Measurements from ENCODE around the gene LARP4B. TPM values are rescaled to one million over a fixed set of nuclear protein-coding genes. Genes with fewer than 3 reads are reported as not detected.

Gene LARP4B
- total RNA-seq, 4 donors from 2014 or later, result 24.9 to 47.5 (median 35.2) TPM

DNA sequence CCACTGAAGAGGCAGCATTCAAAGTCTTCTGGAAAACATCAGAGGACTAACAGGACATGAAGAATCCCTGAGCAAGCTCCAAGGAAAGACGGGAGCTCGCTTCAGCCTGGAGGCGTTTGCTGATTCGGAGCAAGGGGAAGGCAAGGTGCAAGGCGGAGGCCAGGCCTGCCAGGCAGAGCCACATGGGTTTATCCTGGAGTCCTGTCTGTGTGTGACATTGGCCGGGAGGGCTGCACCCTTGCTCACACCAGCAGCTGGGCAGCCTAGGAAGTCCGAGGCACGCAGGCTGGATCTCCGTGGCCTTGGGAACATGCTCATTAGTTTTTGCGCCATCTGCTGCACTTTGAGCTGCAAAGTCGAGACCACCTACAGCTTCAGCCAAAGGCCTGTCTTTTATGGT lies 22.3 kb upstream of the LARP4B start:
- ATAC-seq, result no peak
- whole genome bisulfite sequencing, 2 donors (ENCODE audit: low coverage in 1 of 2), result 37 to 90% methylated on average over 2 to 3 of the region's 11 CpGs
- no peak for TF ChIP-seq POLR2AphosphoS5 (IDR thresholded peaks at IDR 0.05)
- no peak for TF ChIP-seq POLR2A (IDR thresholded peaks at IDR 0.05)
- TF ChIP-seq EP300 (IDR thresholded peaks at IDR 0.05), result no peak
- TF ChIP-seq CTCF (IDR thresholded peaks at IDR 0.05), result no peak

DNA sequence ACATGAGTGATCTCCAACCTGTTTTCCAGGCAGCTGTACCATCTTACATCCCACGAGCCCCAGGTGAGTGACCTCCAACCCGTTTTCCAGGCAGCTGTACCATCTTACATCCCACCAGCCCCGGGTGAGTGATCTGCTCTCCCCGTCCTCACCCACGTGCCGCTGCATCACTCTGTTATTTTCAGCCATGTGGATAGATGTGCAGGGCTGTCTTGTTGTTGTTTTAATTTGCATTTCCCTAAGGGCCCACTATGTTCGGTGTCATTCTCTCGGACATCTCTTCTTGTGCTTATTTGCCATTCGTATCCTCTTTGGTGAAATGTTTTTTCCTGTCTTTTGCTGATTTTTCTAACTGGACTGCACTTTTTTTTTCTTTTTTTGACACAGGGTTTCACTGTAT lies 17.9 kb upstream of the LARP4B start:
- no peaks in the 10 kb centered on the region for H3K9me3 ChIP-seq
- WGBS, 2 donors (ENCODE audit: low coverage in 1 of 2), result 53 to 80% methylated on average over 4 to 9 of the region's 9 CpGs
- H3K4me3 ChIP-seq, result no peak overlapping the region
- no peaks in the 10 kb centered on the region for H3K4me1 ChIP-seq
- no peaks in the 10 kb centered on the region for H3K36me3 ChIP-seq
- H3K27ac ChIP-seq, result no peak overlapping the region
- ATAC-seq, result no peak
- TF ChIP-seq EP300 (IDR thresholded peaks at IDR 0.05) (no peak), CTCF (IDR thresholded peaks at IDR 0.05) (no peak), POLR2A (IDR thresholded peaks at IDR 0.05) (no peak), POLR2AphosphoS5 (IDR thresholded peaks at IDR 0.05) (no peak)
- H3K27me3 ChIP-seq, result peaks cover 13% of the 10 kb centered on the region

More for the DNA sequence above, 22.3 kb upstream of the LARP4B start:
- Histone ChIP-seq H3K4me1 (no peaks in the 10 kb centered on the region), H3K9me3 (no peaks in the 10 kb centered on the region), H3K36me3 (no peaks in the 10 kb centered on the region), H3K27ac (no peak overlapping the region), H3K27me3 (peaks cover 22% of the 10 kb centered on the region), H3K4me3 (no peak overlapping the region)

- ATAC-seq, result no peak
- Histone ChIP-seq H3K36me3 (no peaks in the 10 kb centered on the region), H3K9me3 (no peaks in the 10 kb centered on the region), H3K27ac (no peak overlapping the region), H3K27me3 (peaks cover 6% of the 10 kb centered on the region), H3K4me3 (no peak overlapping the region), H3K4me1 (no peaks in the 10 kb centered on the region)
- TF ChIP-seq POLR2A (IDR thresholded peaks at IDR 0.05) (no peak), EP300 (IDR thresholded peaks at IDR 0.05) (no peak), POLR2AphosphoS5 (IDR thresholded peaks at IDR 0.05) (no peak), CTCF (IDR thresholded peaks at IDR 0.05) (no peak)
- 95 to 96% methylated on average over 4 to 10 of the region's 10 CpGs for WGBS, 2 donors (ENCODE audit: low coverage in 1 of 2)
Measured at GRCh38 chr10:948347-948746, 16.8 kb upstream of the LARP4B start.

DNA sequence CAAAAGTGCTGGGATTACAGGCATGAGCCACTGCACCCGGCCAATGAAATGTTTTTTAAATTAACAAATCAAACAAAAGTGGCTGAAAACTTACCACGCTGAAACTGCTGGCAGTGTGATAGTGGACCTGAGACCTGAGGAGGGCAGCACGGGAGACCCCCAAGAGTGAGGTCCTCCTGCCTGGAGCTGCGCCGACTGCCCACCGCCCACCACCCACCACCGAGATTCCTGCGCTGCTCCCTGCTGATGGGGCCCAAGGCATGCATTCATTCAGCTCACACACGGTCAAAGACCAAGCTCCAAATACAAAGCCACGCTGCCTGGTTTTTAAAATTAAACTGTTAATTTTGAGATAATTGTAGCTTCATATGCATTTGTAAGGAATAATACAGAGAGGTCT lies 16.4 kb upstream of the LARP4B start:
- peaks cover 6% of the 10 kb centered on the region for H3K27me3 ChIP-seq
- H3K4me3 ChIP-seq, result no peak overlapping the region
- WGBS, 2 donors (ENCODE audit: low coverage in 1 of 2), result 87 to 100% methylated on average over 4 to 8 of the region's 10 CpGs
- no peaks in the 10 kb centered on the region for H3K36me3 ChIP-seq
- H3K9me3 ChIP-seq, result no peaks in the 10 kb centered on the region
- H3K27ac ChIP-seq, result no peak overlapping the region
- H3K4me1 ChIP-seq, result no peaks in the 10 kb centered on the region
- TF ChIP-seq POLR2AphosphoS5 (IDR thresholded peaks at IDR 0.05) (no peak), POLR2A (IDR thresholded peaks at IDR 0.05) (no peak), CTCF (IDR thresholded peaks at IDR 0.05) (no peak), EP300 (IDR thresholded peaks at IDR 0.05) (no peak)
- no peak for ATAC-seq

DNA sequence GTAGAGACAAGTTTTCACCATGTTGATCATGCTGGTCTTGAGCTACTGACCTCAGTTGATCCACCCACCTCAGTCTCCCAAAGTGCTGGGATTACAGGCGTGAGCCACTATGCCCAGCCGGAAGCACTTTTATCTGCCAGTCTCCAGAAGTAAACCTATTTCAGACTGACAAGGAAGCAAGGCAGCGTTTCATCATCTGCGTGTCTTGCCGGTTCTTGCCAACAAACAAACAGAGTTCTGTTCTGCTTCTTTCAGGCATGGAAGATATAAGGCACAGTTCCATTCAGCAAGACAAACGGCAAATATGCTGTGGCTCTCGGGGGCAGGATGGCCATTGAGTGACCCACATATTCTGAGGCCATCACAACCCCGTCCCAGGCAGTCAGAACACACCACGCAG lies 15.5 kb upstream of the LARP4B start:
- Histone ChIP-seq H3K27ac (no peak overlapping the region), H3K4me1 (no peaks in the 10 kb centered on the region), H3K9me3 (no peaks in the 10 kb centered on the region), H3K4me3 (no peak overlapping the region), H3K27me3 (peaks cover 6% of the 10 kb centered on the region), H3K36me3 (no peaks in the 10 kb centered on the region)
- WGBS, 2 donors (ENCODE audit: low coverage in 1 of 2), result 84% methylated on average over 6 of the region's 9 CpGs; no CpG with 5 or more reads in 1 of the 2 donors
- TF ChIP-seq EP300 (IDR thresholded peaks at IDR 0.05) (no peak), POLR2A (IDR thresholded peaks at IDR 0.05) (no peak), CTCF (IDR thresholded peaks at IDR 0.05) (no peak), POLR2AphosphoS5 (IDR thresholded peaks at IDR 0.05) (no peak)
- ATAC-seq, result no peak

Measured in gastroesophageal sphincter (tissue), 4 donors.